Pons (tissue), 1 donor: ENCODE results near the gene MTMR3.

ENCODE experiments used
- DNase-seq: peaks from one replicate; pipeline ENCODE4 v3.0.0-alpha.2; 2016; ENCODE audit warnings: low spot score

MTMR3 gene

DNA sequence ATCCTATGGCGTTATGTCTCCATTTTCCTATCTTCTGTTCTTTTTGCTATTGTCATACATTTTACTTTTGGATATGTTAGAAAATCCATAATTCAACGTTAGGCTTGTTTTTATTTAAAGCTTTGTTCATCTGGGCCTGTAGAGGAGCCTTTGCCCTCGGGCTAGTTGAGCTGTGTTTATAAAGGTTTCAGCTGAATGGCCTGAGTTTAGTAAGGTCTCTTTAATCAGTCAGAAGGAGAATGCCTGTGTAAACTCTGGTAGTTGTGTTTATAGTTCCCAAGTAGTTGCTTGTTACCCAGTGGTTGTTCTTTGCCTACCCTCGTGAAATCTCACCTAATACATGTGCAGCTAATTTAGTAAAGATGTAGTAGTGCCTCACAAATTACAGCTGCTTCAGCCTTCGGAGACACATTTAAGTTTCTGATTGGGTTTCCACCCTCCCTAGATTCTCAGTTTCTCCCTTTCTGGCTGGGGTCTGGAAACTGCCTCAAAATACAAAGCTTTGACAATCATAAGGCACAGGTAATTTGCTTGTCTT is 33.1 kb downstream of the MTMR3 start:
- no peak for DNase-seq

DNA sequence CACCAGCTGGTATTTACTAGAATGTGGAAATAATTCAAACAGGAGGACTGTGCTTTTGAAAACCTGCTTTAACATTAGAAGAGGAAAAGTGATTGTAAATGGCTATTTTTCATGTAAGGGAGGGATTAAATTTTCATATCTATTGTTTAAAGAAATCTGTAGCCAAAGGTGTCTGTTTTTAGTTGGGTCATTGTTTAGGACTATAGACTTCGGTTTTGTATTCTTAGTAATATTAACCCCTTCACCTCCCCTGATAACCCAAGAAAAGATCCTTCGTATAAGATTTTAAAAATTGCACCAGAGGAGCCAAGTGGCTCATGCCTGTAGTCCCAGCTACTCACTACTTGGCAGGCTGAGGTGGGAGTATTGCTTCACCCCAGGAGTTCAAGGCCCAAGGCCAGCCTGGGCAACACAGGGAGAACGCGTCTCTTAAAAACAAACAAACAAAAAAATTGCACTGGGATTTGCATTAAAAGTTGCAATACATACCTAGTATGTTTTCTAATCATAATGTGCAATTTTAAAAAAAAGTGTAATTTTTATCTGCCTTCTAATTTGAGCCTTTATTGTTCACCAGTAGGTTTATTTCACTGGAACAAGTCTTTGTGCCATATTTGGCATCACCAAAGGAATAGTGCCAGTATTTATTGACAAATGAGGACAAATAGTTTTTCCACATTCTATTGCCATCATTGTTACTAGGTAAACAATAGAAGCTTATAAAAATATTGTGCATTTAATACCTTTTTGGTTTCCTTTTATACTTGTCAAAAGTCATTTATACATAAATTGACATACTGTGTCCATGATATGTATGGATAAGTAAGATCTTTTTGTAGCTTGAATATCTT is 34.3 kb downstream of the MTMR3 start:
- no peak for DNase-seq

DNA sequence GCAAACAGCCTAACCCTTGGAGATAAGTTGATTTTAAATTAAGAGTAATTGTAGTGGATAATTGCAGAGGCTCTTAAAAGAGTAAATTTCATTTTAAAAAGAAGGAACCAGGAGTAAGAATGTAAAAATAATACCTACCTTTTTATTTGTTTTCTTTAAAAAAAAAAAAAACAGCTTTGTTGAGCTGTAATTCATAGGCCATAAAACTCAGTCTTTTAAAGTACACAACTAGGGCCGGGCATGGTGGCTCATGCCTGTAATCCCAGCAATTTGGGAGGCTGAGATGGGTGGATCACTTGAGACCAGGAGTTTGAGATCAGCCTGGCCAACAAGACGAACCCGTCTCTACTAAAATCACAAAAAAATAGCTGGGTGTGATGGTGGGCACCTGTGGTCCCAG is 42.4 kb downstream of the MTMR3 start:
- DNase-seq, result no peak

DNA sequence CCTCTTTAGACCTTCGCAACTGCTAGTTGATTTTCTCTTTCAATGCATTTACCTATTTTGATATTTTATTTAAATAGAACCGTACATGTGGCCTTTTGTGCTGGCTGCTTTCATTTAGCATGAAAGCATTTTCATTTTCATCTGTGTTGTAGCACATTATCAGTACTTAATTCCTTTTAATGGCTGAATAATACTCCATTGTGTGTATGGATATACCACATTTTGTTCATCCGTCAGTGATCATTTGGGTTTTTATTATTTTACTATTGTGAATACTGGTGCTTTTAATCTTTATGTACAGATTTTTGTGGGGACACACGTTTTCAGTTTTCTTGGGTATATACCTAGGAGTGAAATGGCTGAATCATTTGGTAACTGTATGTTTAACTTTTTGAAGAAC is 43.1 kb downstream of the MTMR3 start:
- DNase-seq, result no peak

DNA sequence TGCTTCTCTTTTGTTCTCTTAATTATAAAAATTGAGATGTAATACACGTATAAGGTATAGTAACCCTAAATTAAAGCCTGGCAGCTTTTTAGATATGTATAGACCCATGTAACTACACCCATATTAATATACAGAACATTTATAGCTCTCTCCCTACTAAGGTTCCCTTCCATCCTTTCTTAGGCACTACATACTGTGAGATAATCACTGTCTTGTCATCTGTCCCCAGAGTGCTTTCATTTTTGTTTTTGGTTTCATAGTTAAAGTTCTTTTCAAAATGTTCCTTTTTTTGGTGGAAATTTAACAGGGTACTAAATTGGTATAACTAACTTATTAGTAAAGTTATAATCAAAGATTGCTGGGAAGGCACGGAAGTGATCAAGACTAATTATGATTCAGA is 49.2 kb downstream of the MTMR3 start:
- DNase-seq, result no peak

DNA sequence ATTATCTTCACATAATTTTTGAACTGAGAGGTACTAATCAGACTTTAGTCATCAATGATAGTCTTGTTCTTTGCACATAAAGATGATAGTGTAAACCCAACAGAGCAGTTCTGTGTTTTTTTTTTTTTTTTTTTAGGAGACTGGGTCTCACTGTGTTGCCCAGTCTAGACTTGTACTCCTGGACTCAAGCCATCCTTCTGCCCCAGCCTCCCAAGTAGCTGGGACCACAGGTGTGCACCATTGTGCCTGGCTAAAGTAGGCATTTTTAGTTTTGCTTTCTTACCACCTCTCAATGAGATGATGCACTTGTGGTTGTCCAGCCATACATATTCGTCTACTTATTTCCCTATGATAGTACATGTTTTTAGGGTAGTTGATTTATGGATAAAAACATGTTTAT is 50.6 kb downstream of the MTMR3 start:
- no peak for DNase-seq

DNA sequence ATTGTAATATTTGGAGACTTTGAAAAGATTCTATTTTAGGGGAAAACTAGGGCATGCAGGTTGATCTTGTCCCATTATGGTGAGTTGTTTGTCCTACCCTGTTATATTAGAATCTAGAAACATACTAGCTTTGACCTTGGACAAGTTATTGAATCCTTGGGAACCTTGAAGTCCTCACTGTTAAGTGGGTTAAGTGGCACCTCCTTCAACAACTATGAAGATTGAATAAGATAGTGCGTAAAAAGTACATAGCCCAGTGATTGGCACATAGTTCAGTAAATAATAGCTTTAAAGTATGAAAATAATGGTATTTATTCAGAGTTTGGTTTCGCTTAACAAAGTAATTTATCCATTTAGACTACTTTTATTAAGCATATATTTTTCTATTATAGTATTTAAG is 51.6 kb downstream of the MTMR3 start:
- DNase-seq, result no peak

DNA sequence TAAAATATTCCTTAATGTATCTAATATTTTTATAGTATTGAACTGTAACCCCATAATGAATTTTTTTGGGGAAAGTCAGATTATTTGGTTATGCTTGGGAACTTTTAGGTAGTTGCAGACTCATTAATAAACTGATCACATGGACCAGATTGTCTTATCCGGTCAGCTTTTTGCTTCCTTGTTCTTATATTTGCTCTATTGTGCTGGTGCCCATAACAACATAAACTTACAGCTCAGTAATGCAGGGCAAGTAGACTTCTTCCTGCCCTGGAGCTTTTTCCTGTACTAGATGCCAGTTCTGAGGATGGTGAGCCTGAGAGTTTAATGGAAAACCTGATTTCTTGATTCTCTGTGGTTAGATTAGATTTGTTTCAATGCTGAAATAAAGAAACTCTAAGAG is 53.2 kb downstream of the MTMR3 start:
- no peak for DNase-seq

DNA sequence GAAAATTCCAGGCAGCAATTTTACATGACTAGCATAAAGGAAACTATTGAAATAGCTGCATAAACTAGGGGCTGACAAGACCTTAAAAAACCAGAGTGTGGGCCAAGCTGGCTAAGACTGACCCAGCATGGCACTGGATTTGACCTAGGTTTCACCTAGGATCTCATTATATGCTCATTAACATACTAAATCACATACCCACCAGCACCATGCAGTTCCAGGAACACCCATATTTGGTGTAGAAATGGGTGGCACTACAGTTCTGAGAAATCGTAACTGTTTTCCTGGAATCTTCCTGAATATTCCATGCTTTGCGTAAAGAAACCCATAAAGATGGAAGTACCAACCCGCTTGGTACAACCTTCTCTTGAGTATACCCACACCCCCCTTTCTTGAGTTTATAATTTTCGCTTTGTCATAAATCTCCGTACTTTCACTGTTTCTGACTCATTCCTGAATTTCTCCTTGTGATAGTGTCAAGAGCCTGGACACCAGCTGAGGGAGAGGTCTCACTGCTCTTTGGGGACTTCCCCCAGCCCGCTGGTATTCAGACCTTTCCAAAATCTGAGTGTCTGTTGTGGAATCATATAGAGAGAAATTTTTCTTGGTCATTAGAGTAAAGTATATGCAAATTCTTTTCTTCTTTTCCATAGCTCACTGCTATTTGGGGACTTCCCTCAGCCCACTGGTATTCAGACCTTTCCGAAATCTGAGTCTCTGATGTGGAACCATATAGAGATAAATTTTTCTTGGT is 55.1 kb downstream of the MTMR3 start:
- no peak for DNase-seq

DNA sequence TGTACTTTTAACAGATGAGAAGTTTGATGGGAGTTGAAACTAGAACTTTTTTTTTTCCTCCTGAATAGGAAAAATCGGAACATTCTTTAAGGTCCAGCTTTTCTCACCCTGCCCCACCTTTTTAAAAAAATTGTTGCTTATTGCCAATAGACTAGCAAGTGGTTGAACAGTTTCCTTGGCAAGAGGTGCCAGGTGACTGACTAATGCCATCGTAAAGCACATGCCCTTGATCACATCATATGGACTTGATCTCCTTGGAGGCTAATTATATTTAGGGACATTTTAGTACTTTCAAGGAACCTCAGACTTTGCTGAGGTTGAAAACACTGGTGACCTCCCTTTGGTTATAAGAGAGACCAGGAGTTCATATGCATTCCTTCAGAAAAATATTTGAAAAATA is 57.6 kb downstream of the MTMR3 start:
- DNase-seq, result no peak

DNA sequence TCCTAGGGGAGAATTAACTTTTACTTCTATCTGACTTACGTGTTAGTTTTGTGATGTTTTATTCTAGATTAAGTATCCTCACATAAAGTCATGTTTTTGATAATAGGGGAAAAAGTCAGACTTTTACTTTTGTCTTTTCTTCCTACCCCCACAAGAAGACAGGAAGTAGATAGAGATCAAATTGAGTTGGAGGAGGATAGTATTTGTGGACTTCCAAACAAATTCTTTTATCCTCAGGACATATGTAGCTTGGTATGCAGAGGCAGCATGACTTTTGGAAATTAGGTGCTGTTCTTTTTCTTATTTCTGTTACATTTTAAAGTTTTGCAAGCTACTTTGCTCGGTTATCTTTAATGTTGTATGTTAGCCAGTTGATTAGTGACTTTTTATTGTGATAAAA is 61.4 kb downstream of the MTMR3 start:
- DNase-seq, result no peak

DNA sequence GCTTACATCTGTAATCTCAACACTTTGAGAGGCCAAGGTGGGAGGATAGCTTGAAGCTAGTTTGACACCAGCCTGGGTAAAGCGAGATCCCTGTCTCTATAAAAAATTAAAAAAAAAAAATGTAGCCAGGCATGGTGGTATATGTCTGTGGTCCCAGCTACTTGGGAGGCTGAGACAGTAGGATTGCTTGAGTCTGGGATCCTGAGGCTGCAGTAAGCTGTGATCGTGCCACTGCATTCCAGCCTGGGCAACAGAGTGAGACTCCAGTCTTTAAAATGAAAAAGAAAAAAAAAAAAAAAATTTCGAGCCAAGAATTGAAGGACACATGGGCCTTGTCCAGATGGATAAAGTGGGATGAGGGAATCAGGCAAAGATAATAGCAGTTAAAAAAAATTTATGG is 62.5 kb downstream of the MTMR3 start:
- DNase-seq, result no peak

DNA sequence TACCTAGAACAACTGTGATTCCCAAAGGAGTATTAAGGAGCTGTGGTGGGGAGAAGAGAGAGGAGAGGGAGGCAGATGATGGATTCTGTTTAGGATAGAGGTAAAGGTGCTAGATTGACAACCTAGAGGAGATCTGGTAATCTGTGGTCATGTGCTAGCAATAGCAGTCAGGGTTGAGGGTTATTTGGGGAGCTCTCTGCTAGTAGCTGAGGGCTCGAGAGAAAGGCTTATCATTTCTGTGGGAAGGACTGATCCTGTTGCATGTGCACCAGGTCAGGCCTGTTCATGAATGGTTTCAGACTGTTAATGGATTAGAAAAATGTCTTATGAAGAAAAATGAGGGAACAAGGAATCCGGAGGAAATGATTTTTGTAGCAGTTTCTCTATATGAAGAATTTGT is 63.2 kb downstream of the MTMR3 start:
- no peak for DNase-seq

DNA sequence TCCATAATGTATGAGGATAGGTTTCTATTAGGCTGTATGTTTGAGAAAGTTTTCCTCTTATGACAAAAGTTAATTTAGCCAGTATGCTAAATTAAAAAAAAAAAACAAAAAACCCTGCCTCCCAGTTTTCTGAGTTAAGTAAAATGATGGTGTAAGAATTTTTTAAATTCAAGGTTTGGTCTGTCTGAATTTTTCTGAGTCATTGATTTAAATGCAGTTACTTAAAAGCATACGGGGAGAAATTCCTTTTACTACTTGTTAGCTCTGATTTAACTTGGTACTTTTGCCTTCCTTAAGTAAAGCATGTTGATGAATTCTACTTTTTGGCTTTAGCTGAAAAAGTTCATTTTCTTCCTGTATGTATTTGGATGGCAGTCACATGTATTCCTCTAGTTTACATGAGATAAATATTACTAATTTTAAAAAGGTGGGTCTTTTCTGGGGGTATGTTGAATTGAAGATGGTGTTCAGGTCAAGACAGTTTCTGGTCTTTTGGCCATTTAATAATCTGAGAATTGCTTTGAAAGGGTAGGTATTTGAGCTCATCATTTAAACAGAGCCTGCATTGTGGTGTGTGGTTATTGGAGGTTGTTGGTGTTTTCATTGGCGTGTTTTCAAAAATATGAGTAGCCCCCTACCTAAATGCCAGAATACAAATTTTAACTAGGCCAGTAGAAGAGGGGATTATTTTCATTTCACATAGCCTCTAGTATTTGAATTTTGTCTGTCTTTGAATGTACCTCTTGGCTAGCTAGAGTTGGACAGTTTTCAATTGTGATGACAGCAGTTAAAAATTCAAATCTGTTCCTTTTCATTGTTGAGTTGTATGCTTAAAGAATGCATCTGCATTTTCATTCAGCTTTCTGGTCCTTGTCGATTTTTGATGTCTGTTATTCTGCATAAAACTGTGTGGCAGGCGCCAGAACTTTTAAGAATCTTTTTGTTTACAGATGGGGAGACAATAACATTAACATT is 64.7 kb downstream of the MTMR3 start:
- no peak for DNase-seq

DNA sequence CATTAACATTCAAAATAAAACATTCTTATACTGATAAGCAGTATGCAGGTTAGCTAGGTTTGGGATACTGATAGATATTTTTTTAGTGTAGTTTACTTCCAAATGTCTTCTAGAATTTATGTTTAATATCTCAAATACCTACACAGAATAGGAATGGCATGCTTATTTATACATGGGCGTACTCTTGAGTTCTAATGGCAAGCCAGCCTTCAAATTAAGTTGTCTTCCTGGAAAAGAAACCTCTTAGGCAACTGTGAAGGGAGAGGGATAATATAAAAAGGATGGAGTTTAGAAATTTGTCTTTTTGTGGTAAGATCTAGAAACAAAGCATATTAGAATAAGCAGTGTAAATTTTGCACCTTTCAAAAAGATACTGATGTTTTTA is 65.4 kb downstream of the MTMR3 start:
- DNase-seq, result no peak

DNA sequence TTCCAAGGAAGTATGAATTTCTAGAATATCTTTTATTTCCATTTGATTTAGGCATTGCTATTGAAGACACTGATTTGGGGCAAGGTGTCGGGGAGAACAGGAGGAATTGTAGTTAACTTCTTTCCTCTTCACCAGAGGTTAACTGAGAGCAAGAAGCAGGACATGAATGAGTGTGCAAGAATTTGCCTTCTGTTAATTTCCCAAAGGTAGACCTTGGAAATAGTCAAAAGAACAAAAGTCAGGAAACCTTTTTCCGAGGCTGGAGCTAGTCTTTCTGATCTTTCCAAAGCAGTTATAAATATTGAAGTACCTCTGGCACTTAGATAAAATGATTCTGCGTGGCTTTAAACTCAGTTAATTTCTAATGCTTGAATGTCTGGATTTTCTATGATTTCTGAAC is 66.9 kb downstream of the MTMR3 start:
- no peak for DNase-seq

DNA sequence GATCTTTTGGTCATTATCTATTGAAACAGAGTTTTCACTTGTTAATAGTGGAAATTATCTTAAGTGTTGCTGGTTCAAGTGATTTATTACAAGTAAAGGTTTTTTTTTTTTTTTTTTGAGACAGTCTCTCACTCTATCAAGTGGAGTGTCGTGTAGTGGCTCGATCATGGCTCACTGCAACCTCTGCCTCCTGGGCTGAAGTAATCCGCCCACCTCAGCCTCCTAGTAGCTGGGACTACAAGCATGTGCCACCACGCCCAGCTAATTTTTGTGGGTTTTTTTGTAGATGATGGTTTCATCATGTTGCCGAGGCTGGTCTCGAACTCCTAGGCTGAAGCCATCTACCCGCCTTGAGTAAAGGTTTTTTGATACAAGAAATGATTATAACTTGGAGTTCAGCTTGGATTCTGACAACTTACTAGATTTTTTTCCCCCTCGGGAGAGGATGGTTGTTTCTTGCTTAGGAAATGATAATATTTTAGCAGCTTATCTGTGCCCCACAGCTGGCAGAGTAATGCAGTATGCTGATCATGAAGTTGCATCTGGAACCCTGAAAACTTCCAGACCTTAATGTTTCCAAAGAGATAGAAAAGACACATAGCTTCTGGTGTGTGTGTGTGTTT is 68.9 kb downstream of the MTMR3 start:
- no peak for DNase-seq

DNA sequence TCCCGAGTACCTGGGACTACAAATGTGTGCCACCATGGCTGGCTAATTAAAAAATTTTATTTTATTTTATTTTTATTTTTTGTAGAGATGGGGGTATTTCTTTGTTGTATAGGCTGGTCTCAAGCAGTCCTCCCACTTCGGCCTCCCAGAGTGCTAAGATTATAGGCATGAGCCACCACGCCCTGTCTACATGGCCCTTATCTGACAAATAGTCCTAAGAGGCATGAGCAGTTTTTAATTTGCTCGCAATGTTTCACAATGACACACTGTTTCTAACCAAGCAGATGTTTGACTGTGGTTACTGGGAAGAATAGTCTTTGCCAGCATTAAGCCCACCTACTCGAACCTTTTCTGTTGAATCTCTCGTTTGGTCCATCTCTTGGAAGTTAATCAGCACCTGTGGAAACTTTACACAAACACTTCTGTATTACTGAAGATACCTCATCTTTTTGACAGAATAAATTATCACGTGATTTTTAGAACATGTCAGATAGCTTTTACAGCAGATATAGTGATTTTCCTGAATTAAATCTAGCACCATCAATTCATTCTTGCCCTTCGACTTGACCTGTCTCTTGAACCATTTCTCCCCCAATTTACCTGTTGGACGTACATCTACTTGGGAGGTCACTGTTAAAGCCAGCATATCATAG is 71.4 kb downstream of the MTMR3 start:
- no peak for DNase-seq

DNA sequence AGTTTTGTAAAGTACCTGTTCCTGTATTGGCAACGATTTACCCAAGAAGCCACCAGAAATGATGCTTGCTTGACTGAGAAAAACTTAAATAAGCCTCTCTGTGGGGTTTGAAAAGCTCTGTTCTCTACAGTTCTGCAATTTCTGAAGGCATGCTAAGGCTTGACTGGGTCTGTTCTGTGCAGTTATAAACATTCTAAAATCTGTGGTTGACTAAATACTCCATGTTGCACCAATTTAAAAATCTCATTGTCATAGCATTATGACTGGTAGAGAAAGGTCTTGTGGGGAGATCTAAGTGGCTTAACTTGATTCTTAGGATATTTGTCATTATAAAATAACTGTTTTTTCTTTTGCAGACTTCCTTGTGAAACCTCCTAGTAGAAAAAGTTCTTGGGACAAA is 73.7 kb downstream of the MTMR3 start:
- DNase-seq, result no peak

DNA sequence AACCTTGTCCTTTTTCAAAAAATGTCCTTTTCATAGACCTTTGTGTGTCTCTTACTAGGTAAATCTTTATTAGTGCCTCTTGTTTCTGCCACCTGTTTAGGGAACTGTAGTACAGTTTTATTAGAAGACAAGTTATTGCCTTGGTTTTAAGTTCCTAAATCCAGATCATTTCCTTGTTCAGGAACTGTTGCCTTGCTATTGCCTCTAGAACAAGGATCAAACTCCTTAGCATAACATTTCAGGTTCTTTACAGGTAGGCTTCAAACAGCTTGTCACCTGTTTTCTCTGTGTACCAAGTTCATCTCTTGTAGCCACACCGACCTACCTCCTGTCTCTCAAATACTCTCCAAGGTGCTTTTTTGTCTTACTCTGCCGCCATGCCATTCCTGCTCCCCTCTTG is 75.2 kb downstream of the MTMR3 start:
- DNase-seq, result no peak

DNA sequence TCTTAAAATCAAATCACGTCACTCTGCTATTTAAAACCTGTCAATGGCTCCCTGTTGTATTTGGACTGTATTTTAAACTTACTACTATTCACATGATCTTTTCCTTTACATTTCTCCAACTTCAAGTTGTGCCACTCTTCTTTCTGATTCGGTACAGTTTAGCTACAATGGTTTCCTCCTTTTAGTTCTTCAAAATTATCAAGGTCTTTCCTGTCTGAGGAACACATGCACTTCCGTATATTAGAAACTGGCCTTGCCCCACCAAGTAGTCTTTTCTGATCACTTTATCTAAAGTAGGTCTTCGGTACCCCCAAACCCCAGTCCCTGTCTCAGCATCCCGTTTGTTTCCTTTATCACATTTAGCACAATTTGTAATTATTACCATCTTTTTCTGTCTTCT is 81.8 kb downstream of the MTMR3 start:
- peak; percentile 22 for DNase-seq
